HG03442 (cell line): ENCODE results near the gene CCDC57.
"Not testable (repeated sequence)": the region's sequence is repeated elsewhere in the genome, so short reads cannot be mapped to it uniquely, and the experiment has no call there.

Source experiments
- ATAC-seq: cut with Tn5 transposase; IDR thresholded peaks from one replicate; pipeline ENCODE4 v1.9.1; 2021; ENCODE audit warnings: mild to moderate bottlenecking, moderate library complexity; ENCODE audit not compliant: unreplicated experiment

Gene CCDC57

GRCh38 chr17:82226146-82226808, 13.6 kb upstream of the CCDC57 start:
- ATAC-seq, result no peak

- no peak for ATAC-seq
These were observed 12.9 kb upstream of the CCDC57 start for GRCh38 chr17:82225368-82226029.

GRCh38 chr17:82224666-82225065, 12.0 kb upstream of the CCDC57 start:
- no peak for ATAC-seq

- ATAC-seq, result no peak
These were observed 10.9 kb upstream of the CCDC57 start for GRCh38 chr17:82223517-82223916.

- ATAC-seq, result no peak
These were observed 10.2 kb upstream of the CCDC57 start for GRCh38 chr17:82222816-82223215.

GRCh38 chr17:82221341-82221902, 8.8 kb upstream of the CCDC57 start:
- no peak for ATAC-seq

- ATAC-seq, result no peak
These were observed 7.4 kb upstream of the CCDC57 start for GRCh38 chr17:82219753-82220709.

- no peak for ATAC-seq
These were observed 6.4 kb upstream of the CCDC57 start for GRCh38 chr17:82219083-82219482.

GRCh38 chr17:82218349-82219075, 5.9 kb upstream of the CCDC57 start:
- ATAC-seq, result no peak

- no peak for ATAC-seq
These were observed 5.0 kb upstream of the CCDC57 start for GRCh38 chr17:82217530-82218204.

GRCh38 chr17:82217120-82217529, 4.5 kb upstream of the CCDC57 start:
- no peak for ATAC-seq

GRCh38 chr17:82216301-82217119, 3.9 kb upstream of the CCDC57 start:
- no peak for ATAC-seq

- no peak for ATAC-seq
These were observed 3.3 kb upstream of the CCDC57 start for GRCh38 chr17:82215972-82216300.

GRCh38 chr17:82215095-82215971, 2.7 kb upstream of the CCDC57 start:
- no peak for ATAC-seq

GRCh38 chr17:82214012-82214628, 1.5 kb upstream of the CCDC57 start:
- no peak for ATAC-seq

- ATAC-seq, result peak; percentile 12
These were observed 789 bp upstream of the CCDC57 start for GRCh38 chr17:82213251-82214011.

GRCh38 chr17:82210655-82211054, 2.0 kb downstream of the CCDC57 start:
- ATAC-seq, result not testable (repeated sequence)
